Naive B cell (primary cell): ENCODE measurements around the gene ARID2. TPM values are rescaled to one million over a fixed set of nuclear protein-coding genes. Genes with fewer than 3 reads are reported as not detected.

Experiments used
- ATAC-seq, 2 donors: fragments of 150-1000 bp; cut with Tn5 transposase; 2 replicates each; pipeline ENCODE4 v1.10.0; 2021; ENCODE audit warnings: low read depth in 2 of 2, mild to moderate bottlenecking in 2 of 2, moderate library complexity in 2 of 2
- DNase-seq: peaks from one replicate; pipeline ENCODE4 v3.0.0; 2022
- H3K27ac Mint-ChIP-seq, 6 donors: one replicate each; pipeline ENCODE4 v1.8.0; 2020 to 2022; ENCODE audit warnings: mild to moderate bottlenecking in 6 of 6, mixed read lengths in 6 of 6, moderate library complexity in 5 of 6, inconsistent platforms in 2 of 6
- H3K27me3 Mint-ChIP-seq, 3 donors: one replicate each; pipeline ENCODE4 v1.8.0; 2021 to 2022; ENCODE audit warnings: mixed read lengths in 3 of 3, mild to moderate bottlenecking in 1 of 3
- H3K36me3 Mint-ChIP-seq, 2 donors: one replicate each; pipeline ENCODE4 v1.8.0; 2020 to 2022; ENCODE audit warnings: mixed read lengths in 2 of 2, inconsistent platforms in 1 of 2, mild to moderate bottlenecking in 1 of 2
- H3K4me1 Mint-ChIP-seq, 3 donors: one replicate each; pipeline ENCODE4 v1.8.0; 2020 to 2022; ENCODE audit warnings: mixed read lengths in 3 of 3, inconsistent platforms in 1 of 3, mild to moderate bottlenecking in 1 of 3, moderate library complexity in 1 of 3
- H3K4me3 Mint-ChIP-seq, 8 donors: one replicate each; pipeline ENCODE4 v1.8.0; 2020 to 2022; ENCODE audit warnings: mild to moderate bottlenecking in 8 of 8, mixed read lengths in 8 of 8, moderate library complexity in 8 of 8, inconsistent platforms in 2 of 8
- H3K9me3 Mint-ChIP-seq, 7 donors: one replicate each; pipeline ENCODE4 v1.8.0; 2020 to 2022; ENCODE audit warnings: mixed read lengths in 7 of 7, mild to moderate bottlenecking in 5 of 7, inconsistent platforms in 2 of 7, moderate library complexity in 1 of 7
- polyA plus RNA-seq, 6 donors: library from polyadenylated mRNA; unstranded; fragments of 300-500 nt; fragmentation: Illumina TruSeq; gene quantifications; one replicate each; pipeline ENCODE4 v1.2.3, GENCODE V29; 2021; ENCODE audit warnings: low read depth in 6 of 6

ARID2 gene
- polyA plus RNA-seq, 6 donors from 2014 or later: 5.7 to 14.9 (median 9.1) TPM

DNA sequence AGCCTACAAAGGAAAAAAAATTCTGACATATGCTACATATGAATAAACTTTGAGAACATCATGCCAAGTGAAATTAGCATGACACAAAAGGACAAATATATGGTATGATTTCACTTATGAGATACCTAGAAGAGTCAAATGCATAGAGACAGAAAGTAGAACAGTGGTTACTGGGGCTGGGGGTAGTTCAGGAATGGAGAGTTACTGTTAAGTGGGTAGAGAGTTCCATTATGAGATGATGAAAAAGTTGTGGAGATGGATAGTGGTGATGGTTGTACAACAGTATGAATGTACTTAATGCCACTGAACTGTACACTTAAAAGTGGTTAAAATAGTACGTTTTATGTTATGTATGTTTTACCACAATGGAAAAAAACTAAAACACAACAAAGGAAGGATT is 168.6 kb downstream of the ARID2 start:
- H3K4me1 Mint-ChIP-seq: no peaks in the 10 kb centered on the region
- ATAC-seq (no peak), DNase-seq (no peak)
- H3K4me3 Mint-ChIP-seq: no peak overlapping the region
- peaks cover 0 to 6% (median 2%) of the 10 kb centered on the region in 7 donors for H3K9me3 Mint-ChIP-seq
- no peak overlapping the region for H3K27ac Mint-ChIP-seq
- H3K27me3 Mint-ChIP-seq: no peaks in the 10 kb centered on the region
- peaks cover 35 to 37% of the 10 kb centered on the region in 2 donors for H3K36me3 Mint-ChIP-seq

DNA sequence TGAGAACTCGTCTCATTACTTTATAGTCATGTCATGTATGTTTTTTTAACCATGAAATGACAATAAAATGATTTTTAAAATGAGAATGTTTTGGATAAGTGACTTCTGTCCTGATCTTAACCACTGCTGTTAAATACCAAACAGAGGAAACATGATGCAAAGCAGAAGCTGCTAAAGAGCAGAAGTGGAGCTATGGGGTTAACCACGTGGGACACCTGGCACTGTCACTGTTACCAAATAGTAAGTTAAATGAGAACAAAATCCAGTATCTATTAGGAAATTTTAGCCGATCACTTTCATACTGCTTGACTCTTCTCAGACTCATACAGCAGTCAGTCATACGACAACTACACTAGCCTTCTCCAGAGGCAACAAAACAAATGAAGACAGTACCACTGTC is 178.4 kb downstream of the ARID2 start:
- Mint-ChIP-seq H3K9me3 (no peaks in the 10 kb centered on the region), H3K4me3 (no peak overlapping the region), H3K36me3 (peaks cover 0 to 6% of the 10 kb centered on the region in 2 donors), H3K27me3 (no peaks in the 10 kb centered on the region), H3K27ac (no peak overlapping the region), H3K4me1 (peaks cover 0 to under 1% (median 0%) of the 10 kb centered on the region in 3 donors)
- peak; percentile 56 to 63 for ATAC-seq
- DNase-seq: no peak

DNA sequence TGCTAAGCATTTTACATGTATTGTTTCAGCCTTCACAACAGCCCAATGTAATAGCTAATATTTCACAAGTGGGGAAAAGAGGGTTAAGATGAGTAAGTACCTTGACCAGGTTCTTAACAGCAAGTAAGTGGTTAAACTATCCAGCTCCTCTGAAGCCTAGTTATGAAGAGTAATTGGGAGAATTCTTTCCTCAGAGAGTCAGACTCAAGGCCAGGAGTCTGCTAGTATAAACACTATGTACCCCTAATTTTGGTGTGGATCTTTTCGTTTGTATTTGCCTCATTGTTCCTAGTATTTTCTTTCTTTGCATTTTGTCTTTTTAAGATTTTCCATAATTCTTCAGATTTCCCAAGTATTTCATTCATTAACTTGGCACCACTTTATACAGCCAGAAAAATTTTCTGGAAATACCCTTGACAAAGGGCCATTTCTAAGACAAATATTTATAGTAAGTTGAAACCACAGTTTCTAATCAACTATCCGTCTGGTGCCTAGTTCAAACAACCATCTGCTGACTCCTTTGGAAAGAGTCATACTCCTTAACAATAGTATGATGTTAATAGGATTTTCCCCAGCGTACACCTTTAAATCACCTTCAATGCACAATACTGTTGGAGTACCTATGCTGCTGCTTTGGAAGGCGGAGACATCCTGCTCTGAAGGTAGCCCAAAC is 179.7 kb downstream of the ARID2 start:
- DNase-seq: no peak
- Mint-ChIP-seq H3K27ac (no peak overlapping the region), H3K4me3 (no peak overlapping the region), H3K4me1 (peaks cover 3 to 8% (median 8%) of the 10 kb centered on the region in 3 donors), H3K36me3 (peaks cover 0 to 6% of the 10 kb centered on the region in 2 donors), H3K9me3 (no peaks in the 10 kb centered on the region), H3K27me3 (no peaks in the 10 kb centered on the region)
- ATAC-seq: no peak

DNA sequence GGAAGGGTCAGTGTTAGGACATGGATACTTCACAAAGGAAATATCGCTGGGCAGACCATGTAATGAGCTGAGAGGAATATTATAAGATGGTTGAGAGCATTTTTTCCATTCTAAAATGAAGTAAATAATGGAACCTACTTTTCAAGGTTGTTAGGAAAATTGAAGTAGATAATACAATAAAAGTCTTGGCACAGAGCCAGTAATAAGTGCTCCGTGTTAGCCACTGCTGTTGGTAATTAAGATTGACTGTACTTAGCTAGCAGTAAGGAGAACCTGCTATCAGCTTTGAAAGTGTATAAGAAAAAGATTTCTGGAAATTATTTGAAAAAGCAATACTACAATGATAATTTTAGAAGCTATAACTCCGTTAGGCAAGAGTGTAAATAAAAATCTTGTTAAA is 183.3 kb downstream of the ARID2 start:
- no peaks in the 10 kb centered on the region for H3K27me3 Mint-ChIP-seq
- H3K4me3 Mint-ChIP-seq: no peak overlapping the region
- H3K36me3 Mint-ChIP-seq: no peaks in the 10 kb centered on the region
- DNase-seq (no peak), ATAC-seq (no peak)
- H3K27ac Mint-ChIP-seq: peak overlapping the region in 2 of 6 donors; percentile 20 to 44
- H3K4me1 Mint-ChIP-seq: peaks cover 7 to 18% (median 11%) of the 10 kb centered on the region in 3 donors
- H3K9me3 Mint-ChIP-seq: no peaks in the 10 kb centered on the region

DNA sequence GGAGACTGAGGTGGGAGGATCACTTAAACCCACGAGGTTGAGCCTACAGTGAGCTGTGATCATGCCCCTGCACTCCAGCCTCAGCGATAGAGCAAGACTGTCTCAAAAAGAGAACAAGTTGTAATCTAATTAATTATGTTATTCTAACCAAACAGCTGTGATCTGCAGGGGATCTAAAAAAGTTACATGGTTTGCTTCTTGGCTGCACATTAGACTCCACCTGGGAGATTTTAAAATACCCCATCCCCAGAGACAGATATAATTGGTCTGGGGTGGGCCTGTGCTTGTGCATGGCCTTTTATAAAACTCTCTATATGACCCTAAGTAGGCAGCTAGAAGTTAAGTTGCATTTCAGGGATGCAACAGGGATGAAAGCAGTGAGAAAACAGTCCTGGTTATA is 184.1 kb downstream of the ARID2 start:
- Mint-ChIP-seq H3K4me1 (peaks cover 7 to 18% (median 11%) of the 10 kb centered on the region in 3 donors), H3K9me3 (no peaks in the 10 kb centered on the region), H3K36me3 (no peaks in the 10 kb centered on the region), H3K27me3 (no peaks in the 10 kb centered on the region), H3K4me3 (no peak overlapping the region), H3K27ac (peak overlapping the region in 3 of 6 donors; percentile 18 to 63 (median 60))
- ATAC-seq (no peak), DNase-seq (no peak)

DNA sequence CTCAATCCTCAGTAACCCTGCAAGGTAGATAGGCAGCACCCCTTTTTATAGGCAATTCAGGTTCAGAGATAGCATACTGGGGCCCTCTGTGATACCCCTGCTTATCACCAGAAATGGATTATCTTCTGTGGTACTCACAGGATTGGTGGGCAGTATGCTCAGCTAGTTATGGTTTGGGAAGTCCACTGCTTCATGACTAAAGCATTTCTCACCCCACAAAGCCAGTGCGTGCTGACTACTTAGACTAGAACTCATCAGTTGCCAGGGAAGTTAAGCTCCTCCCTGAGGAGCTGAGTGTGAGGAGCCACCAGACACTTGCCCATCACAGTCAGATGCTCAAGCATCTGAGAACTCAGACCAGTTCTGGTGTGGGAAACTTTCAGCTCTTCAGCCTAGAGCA is 184.6 kb downstream of the ARID2 start:
- H3K9me3 Mint-ChIP-seq: no peaks in the 10 kb centered on the region
- ATAC-seq: no peak
- no peaks in the 10 kb centered on the region for H3K36me3 Mint-ChIP-seq
- H3K27ac Mint-ChIP-seq: peak overlapping the region in 3 of 6 donors; percentile 18 to 62 (median 20)
- no peaks in the 10 kb centered on the region for H3K27me3 Mint-ChIP-seq
- no peak for DNase-seq
- peaks cover 7 to 18% (median 11%) of the 10 kb centered on the region in 3 donors for H3K4me1 Mint-ChIP-seq
- no peak overlapping the region for H3K4me3 Mint-ChIP-seq

DNA sequence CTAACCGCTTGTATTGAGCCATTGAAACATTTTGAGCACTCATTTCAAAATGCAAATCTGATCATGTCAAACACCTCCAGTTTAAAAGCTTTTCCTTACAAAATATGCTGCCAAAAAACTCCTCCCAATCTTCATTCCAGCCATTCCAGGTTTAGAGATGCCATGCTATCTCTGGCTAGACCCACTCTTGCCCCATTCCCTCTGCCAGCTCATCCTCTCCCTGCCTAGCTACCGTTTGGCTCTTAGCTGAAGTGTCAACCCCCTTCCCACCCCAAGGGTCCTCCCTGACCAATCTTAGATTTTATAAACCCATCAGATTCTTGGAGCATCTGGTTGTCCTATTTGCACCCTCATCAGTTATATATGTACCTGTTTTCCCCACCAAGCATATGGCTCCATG is 185.9 kb downstream of the ARID2 start:
- DNase-seq: no peak
- no peaks in the 10 kb centered on the region for H3K36me3 Mint-ChIP-seq
- peaks cover 7 to 18% (median 11%) of the 10 kb centered on the region in 3 donors for H3K4me1 Mint-ChIP-seq
- ATAC-seq: no peak
- no peaks in the 10 kb centered on the region for H3K27me3 Mint-ChIP-seq
- no peaks in the 10 kb centered on the region for H3K9me3 Mint-ChIP-seq
- H3K4me3 Mint-ChIP-seq: no peak overlapping the region
- peak overlapping the region; percentile 2 to 74 (median 34) for H3K27ac Mint-ChIP-seq

DNA sequence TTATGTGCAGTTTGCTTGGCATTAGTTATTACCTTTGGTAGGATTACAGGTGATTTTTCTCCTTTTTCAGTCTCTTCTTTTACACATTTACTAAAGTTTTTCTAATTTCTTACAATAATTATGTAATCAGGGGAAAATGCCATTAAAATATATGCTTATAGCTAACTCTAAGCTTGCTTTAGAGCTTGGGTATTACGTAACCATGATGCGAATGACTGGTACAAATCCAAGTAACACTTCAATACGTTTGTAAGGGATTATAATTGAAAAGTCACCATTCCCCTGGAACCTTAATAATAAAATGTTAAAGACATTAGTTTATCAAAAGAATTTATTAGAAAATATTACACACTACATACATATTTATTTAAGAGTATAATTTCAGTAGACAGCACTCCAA is 189.3 kb downstream of the ARID2 start:
- Mint-ChIP-seq H3K4me3 (no peak overlapping the region), H3K4me1 (peaks cover 3 to 14% (median 3%) of the 10 kb centered on the region in 3 donors), H3K36me3 (peaks cover 9 to 12% of the 10 kb centered on the region in 2 donors), H3K27me3 (no peaks in the 10 kb centered on the region), H3K9me3 (no peaks in the 10 kb centered on the region), H3K27ac (no peak overlapping the region)
- ATAC-seq (no peak), DNase-seq (no peak)

DNA sequence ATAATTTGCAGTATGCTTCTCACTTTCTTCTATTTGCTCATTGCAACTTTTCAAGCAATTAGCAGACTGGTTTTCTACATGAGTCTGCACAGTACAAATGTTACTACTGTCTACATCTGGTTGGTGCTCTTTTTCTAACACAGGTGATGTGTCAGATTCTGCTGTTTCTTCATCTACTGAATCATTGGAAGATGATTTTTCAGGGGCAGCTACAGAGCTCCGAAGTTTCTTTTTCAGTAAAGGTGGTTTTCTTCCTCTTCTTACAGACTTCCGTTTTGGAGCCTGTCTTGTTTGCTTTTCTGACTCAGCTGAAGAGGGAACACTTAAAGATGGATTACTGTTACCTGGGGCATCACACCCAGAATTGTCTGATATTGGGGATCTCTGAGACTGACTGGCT is 198.8 kb downstream of the ARID2 start:
- DNase-seq: no peak
- Mint-ChIP-seq H3K4me1 (peaks cover 0 to 14% (median 0%) of the 10 kb centered on the region in 3 donors), H3K36me3 (peaks cover 30 to 32% of the 10 kb centered on the region in 2 donors), H3K4me3 (no peak overlapping the region), H3K9me3 (no peaks in the 10 kb centered on the region), H3K27me3 (no peaks in the 10 kb centered on the region), H3K27ac (peak overlapping the region in 4 of 6 donors; percentile 7 to 74 (median 42))
- ATAC-seq: no peak

DNA sequence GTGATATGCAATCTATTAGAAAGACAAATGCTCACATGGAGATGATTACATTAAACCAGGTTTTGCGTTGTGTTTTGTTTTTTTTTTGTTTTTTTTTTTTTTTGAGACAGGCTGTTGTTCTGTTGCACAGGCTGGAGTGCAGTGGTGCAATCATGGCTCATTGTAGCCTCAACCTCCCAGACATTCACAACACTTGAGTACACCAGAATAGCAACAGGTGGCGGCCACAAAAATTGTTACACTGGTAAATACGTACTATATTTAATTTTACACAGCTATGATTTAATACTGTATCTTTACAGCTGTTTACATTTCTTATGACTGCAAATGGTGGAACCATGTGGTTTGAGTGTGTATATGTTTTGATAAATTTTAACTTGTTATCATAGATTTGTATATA is 200.9 kb downstream of the ARID2 start:
- peaks cover 0 to 14% (median 0%) of the 10 kb centered on the region in 3 donors for H3K4me1 Mint-ChIP-seq
- no peak for DNase-seq
- no peak for ATAC-seq
- H3K27ac Mint-ChIP-seq: no peak overlapping the region
- no peaks in the 10 kb centered on the region for H3K9me3 Mint-ChIP-seq
- no peak overlapping the region for H3K4me3 Mint-ChIP-seq
- no peaks in the 10 kb centered on the region for H3K27me3 Mint-ChIP-seq
- H3K36me3 Mint-ChIP-seq: peaks cover 30 to 32% of the 10 kb centered on the region in 2 donors

DNA sequence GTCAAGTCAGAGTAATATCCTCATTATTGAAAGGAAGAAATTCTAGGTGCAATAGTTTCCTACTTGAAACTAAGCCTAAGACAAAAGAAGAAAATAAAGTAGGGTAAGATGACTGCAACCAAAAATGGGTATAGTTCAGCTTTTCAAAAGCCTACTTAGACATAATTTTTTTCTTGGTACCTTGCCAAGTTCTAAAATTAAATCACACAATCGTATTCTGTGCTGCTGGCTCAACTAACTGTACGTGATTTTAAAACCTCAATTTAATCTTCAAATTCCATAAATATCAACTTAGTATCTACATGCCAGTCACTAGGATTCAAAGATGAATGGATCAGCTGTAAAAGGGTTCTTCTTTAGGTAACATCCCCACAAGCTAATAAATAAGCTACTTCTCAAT is 204.0 kb downstream of the ARID2 start:
- Mint-ChIP-seq H3K9me3 (no peaks in the 10 kb centered on the region), H3K4me1 (peaks cover 3 to 6% (median 4%) of the 10 kb centered on the region in 3 donors), H3K4me3 (no peak overlapping the region), H3K27me3 (no peaks in the 10 kb centered on the region), H3K27ac (peak overlapping the region in 1 of 6 donors; percentile 71), H3K36me3 (peaks cover 7 to 21% of the 10 kb centered on the region in 2 donors)
- DNase-seq: no peak
- no peak for ATAC-seq

DNA sequence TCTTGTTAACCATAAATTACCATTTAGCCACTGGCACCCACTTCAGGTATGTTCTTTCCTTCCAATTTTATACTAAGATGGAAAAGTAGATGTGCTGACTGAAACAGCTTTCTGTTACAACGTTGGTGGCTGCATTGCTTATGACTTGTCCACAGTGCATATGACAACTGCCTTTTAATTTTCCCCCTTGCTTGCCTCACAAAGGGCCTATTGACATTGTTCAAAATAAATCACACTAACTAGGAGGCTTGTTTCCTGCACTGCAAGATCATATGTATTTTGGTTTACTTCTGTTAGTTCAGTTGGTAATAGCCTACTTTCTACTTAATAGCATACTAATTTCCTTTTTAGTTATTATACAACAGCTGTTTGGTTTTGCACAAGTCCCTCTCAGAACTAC is 205.4 kb downstream of the ARID2 start:
- Mint-ChIP-seq H3K27me3 (no peaks in the 10 kb centered on the region), H3K4me1 (peaks cover 3 to 6% (median 4%) of the 10 kb centered on the region in 3 donors), H3K9me3 (no peaks in the 10 kb centered on the region), H3K27ac (peak overlapping the region in 2 of 6 donors; percentile 37 to 61), H3K4me3 (no peak overlapping the region), H3K36me3 (peaks cover 7 to 18% of the 10 kb centered on the region in 2 donors)
- ATAC-seq (no peak), DNase-seq (no peak)

DNA sequence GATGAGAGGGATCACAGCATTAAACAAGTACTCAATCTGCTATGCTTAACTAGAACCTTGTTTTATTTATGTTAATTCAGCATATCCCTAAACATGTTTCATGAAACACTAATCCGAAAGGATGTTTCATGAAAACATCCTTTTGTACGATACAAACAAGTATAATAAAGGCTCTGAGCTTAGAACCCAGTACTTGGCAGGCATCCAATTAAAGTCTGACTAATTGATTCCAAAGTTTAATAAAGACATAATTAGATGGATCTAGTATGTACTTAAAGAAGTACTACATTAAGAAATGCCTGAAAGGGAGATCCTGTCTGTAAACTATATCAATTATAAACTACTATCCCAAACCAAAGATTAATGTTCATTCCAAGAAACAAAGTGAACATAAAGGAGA is 209.1 kb downstream of the ARID2 start:
- Mint-ChIP-seq H3K36me3 (peaks cover 26 to 37% of the 10 kb centered on the region in 2 donors), H3K4me3 (no peak overlapping the region), H3K27me3 (no peaks in the 10 kb centered on the region), H3K4me1 (peaks cover 6 to 14% (median 7%) of the 10 kb centered on the region in 3 donors), H3K9me3 (no peaks in the 10 kb centered on the region), H3K27ac (peak overlapping the region in 1 of 6 donors; percentile 4)
- ATAC-seq (no peak), DNase-seq (no peak)

DNA sequence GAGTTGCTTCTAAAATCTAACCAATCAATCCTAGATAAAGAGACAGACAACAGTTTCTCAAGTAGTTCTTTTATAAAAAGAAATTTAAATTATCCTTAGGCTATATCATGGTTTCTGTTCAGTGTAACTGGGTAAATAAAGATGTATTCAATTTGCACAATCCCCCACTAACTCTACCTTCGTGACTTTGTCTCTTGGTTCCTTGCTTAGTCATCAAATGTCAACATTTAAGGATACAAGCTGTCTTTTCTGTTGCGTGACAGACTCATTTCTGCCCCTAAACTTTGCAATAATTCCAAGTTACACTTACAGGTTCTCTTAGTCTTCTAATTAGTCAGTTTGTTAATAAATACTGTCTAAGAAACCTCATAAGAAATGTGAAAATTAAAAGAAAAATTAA is 210.3 kb downstream of the ARID2 start:
- DNase-seq (no peak), ATAC-seq (no peak)
- peak overlapping the region in 1 of 6 donors; percentile 40 for H3K27ac Mint-ChIP-seq
- peaks cover 6 to 14% (median 7%) of the 10 kb centered on the region in 3 donors for H3K4me1 Mint-ChIP-seq
- H3K27me3 Mint-ChIP-seq: no peaks in the 10 kb centered on the region
- H3K4me3 Mint-ChIP-seq: no peak overlapping the region
- peaks cover 26 to 48% of the 10 kb centered on the region in 2 donors for H3K36me3 Mint-ChIP-seq
- H3K9me3 Mint-ChIP-seq: no peaks in the 10 kb centered on the region
